H1 (cell line): ENCODE results near the gene CORO1C. TPM values are rescaled to one million over a fixed set of nuclear protein-coding genes. Genes with fewer than 3 reads are reported as not detected.

Experiments used
- CTCF ChIA-PET: fragments of 300-600 bp; sonication (Branson Sonifier 250); formaldehyde crosslinking; loops from one replicate; lab custom pipeline; 2021; ENCODE audit not compliant: partially characterized antibody; lab: Charles Lee
- POLR2A ChIA-PET: fragments of 300-600 bp; sonication (Branson Sonifier 250); formaldehyde crosslinking; loops from one replicate; lab custom pipeline; 2021; ENCODE audit warnings: inconsistent platforms; ENCODE audit not compliant: partially characterized antibody; lab: Charles Lee
- DNase-seq, 2 experiments: peaks; one replicate each; pipeline versions ENCODE4 v3.0.0 to v3.0.0-alpha.2; 2010 to 2022; ENCODE audit warnings: low spot score in 2 of 2, low read depth in 1 of 2, mixed read lengths in 1 of 2
- FAIRE-seq: peaks from 2 replicates; lab custom pipeline; 2011; peaks lifted over from hg19 to GRCh38; lab: Jason Lieb, UNC
- H2AFZ ChIP-seq: 2 replicates; pipeline ENCODE4 v1.8.1; 2012; ENCODE audit warnings: low read length, inconsistent platforms
- H2AK5ac ChIP-seq: 2 replicates; pipeline ENCODE4 v1.6.1; 2013; ENCODE audit warnings: low read depth, low read length
- H2BK120ac ChIP-seq: replicated peaks from 2 replicates; pipeline ENCODE3; 2013; ENCODE audit warnings: low read depth, low read length, inconsistent platforms
- H2BK12ac ChIP-seq: 2 replicates; pipeline ENCODE4 v1.6.1; 2013; ENCODE audit warnings: low read depth, low read length
- H2BK15ac ChIP-seq: 2 replicates; pipeline ENCODE4 v1.6.1; 2013; ENCODE audit warnings: low read length
- H2BK20ac ChIP-seq: 2 replicates; pipeline ENCODE4 v1.6.1; 2013; ENCODE audit warnings: low read length
- H2BK5ac ChIP-seq: 2 replicates; pipeline ENCODE4 v1.6.1; 2013; ENCODE audit warnings: low read depth, low read length
- H3K14ac ChIP-seq: 2 replicates; pipeline ENCODE4 v1.6.1; 2013; ENCODE audit warnings: inconsistent platforms; ENCODE audit not compliant: insufficient read length
- H3K18ac ChIP-seq: 2 replicates; pipeline ENCODE4 v1.6.1; 2013; ENCODE audit warnings: low read length; ENCODE audit errors: extremely low read depth
- H3K23ac ChIP-seq: 2 replicates; pipeline ENCODE4 v1.6.1; 2013; ENCODE audit warnings: inconsistent platforms; ENCODE audit not compliant: insufficient read length
- H3K23me2 ChIP-seq: 2 replicates; pipeline ENCODE4 v1.6.1; 2013; ENCODE audit warnings: low read depth, low read length
- H3K27ac ChIP-seq: 2 replicates; pipeline ENCODE4 v1.6.1; 2011; ENCODE audit warnings: low read depth, low read length, inconsistent platforms
- H3K27me3 ChIP-seq, 4 experiments: replicated peaks in 1 of 4; 1 replicate in 1 of 4; 2 replicates in 3 of 4; pipeline versions ENCODE4 v1.6.1 to v1.8.1; 2011 to 2013; ENCODE audit warnings: low read length in 3 of 4, mild to moderate bottlenecking in 3 of 4, inconsistent platforms in 2 of 4, mixed read lengths in 2 of 4, moderate library complexity in 1 of 4; ENCODE audit not compliant: control insufficient read depth in 3 of 4, insufficient read depth in 3 of 4; ENCODE audit errors: extremely low read depth in 1 of 4
- H3K36me3 ChIP-seq, 4 experiments: 2 replicates each; pipeline versions ENCODE4 v1.6.1 to v1.8.1; 2011 to 2013; ENCODE audit warnings: mild to moderate bottlenecking in 4 of 4, low read length in 3 of 4, moderate library complexity in 2 of 4, control low read depth in 1 of 4, inconsistent platforms in 1 of 4; ENCODE audit not compliant: insufficient read depth in 4 of 4, control insufficient read depth in 2 of 4
- H3K4ac ChIP-seq: replicated peaks from 2 replicates; pipeline ENCODE3; 2013; ENCODE audit warnings: low read length, low read depth, mixed read lengths, inconsistent platforms; ENCODE audit not compliant: insufficient read length
- H3K4me1 ChIP-seq, 4 experiments: replicated peaks in 1 of 4; 1 replicate in 1 of 4; 2 replicates in 3 of 4; pipeline versions ENCODE4 v1.6.1 to v1.8.1; 2011 to 2013; ENCODE audit warnings: low read length in 3 of 4, inconsistent platforms in 2 of 4, mixed read lengths in 1 of 4; ENCODE audit not compliant: insufficient read depth in 4 of 4, control insufficient read depth in 3 of 4
- H3K4me2 ChIP-seq, 2 experiments: 2 replicates each; pipeline versions ENCODE4 v1.6.1 to v1.8.1; 2011 to 2013; ENCODE audit warnings: low read depth in 2 of 2, low read length in 2 of 2, control low read depth in 1 of 2, inconsistent platforms in 1 of 2, mild to moderate bottlenecking in 1 of 2; ENCODE audit not compliant: insufficient read depth in 1 of 2
- H3K4me3 ChIP-seq, 4 experiments: fragments of 200-600, 300-600 bp in 1 of 4; sonication (generic), shearing (Covaris generic), sonication (Bioruptor Twin) in 1 of 4; 2 replicates each; pipeline versions ENCODE4 v1.5.1 to v1.8.1; 2011 to 2016; ENCODE audit warnings: low read length in 4 of 4, low read depth in 3 of 4, control low read depth in 2 of 4, inconsistent platforms in 2 of 4, mild to moderate bottlenecking in 2 of 4, mixed read lengths in 1 of 4, moderate library complexity in 1 of 4; ENCODE audit not compliant: insufficient read depth in 2 of 4; ENCODE audit errors: extremely low read depth in 1 of 4
- H3K56ac ChIP-seq: replicated peaks from 2 replicates; pipeline ENCODE3; 2013; ENCODE audit warnings: low read depth, mild to moderate bottlenecking, mixed read lengths, low read length, inconsistent platforms; ENCODE audit not compliant: insufficient read length
- H3K79me1 ChIP-seq: 2 replicates; pipeline ENCODE4 v1.6.1; 2013; ENCODE audit warnings: low read depth, low read length, control low read depth
- H3K79me2 ChIP-seq, 2 experiments: 2 replicates each; pipeline versions ENCODE4 v1.6.1 to v1.8.1; 2012 to 2013; ENCODE audit warnings: low read length in 2 of 2, mild to moderate bottlenecking in 2 of 2, inconsistent platforms in 1 of 2; ENCODE audit not compliant: insufficient read depth in 2 of 2, control insufficient read depth in 1 of 2
- H3K9ac ChIP-seq, 4 experiments: replicated peaks in 1 of 4; 1 replicate in 1 of 4; 2 replicates in 3 of 4; pipeline versions ENCODE4 v1.6.1 to v1.8.1; 2011 to 2013; ENCODE audit warnings: low read depth in 3 of 4, low read length in 3 of 4, control low read depth in 2 of 4, mild to moderate bottlenecking in 2 of 4, moderate library complexity in 2 of 4, inconsistent platforms in 1 of 4; ENCODE audit errors: extremely low read depth in 1 of 4
- H3K9me3 ChIP-seq, 2 experiments: 2 replicates each; pipeline versions ENCODE4 v1.6.1 to v1.8.1; 2012 to 2013; ENCODE audit warnings: mild to moderate bottlenecking in 2 of 2, moderate library complexity in 2 of 2, control low read depth in 1 of 2, inconsistent platforms in 1 of 2, low read depth in 1 of 2, low read length in 1 of 2, mixed read lengths in 1 of 2; ENCODE audit not compliant: insufficient read depth in 2 of 2
- H4K20me1 ChIP-seq, 2 experiments: replicated peaks in 1 of 2; 2 replicates each; pipeline versions ENCODE3 to v1.8.1; 2011 to 2013; ENCODE audit warnings: inconsistent platforms in 2 of 2, low read length in 2 of 2, mild to moderate bottlenecking in 1 of 2; ENCODE audit not compliant: insufficient read depth in 2 of 2, control insufficient read depth in 1 of 2
- H4K5ac ChIP-seq: 2 replicates; pipeline ENCODE4 v1.6.1; 2013; ENCODE audit warnings: low read length, low read depth, mixed read lengths, inconsistent platforms; ENCODE audit not compliant: insufficient read length
- H4K8ac ChIP-seq: 2 replicates; pipeline ENCODE4 v1.8.0; 2013; ENCODE audit warnings: mild to moderate bottlenecking, moderate library complexity, low read length, inconsistent platforms; ENCODE audit not compliant: insufficient read depth; ENCODE audit errors: extremely low read depth
- H4K91ac ChIP-seq: replicated peaks from 2 replicates; pipeline ENCODE3; 2013; ENCODE audit warnings: low read length, mixed read lengths, inconsistent platforms; ENCODE audit not compliant: insufficient read length
- CHD2 ChIP-seq: IDR thresholded peaks from 2 replicates; pipeline ENCODE4 v1.6.1; 2012; ENCODE audit warnings: low read length, improper control_type of control experiment
- JUN ChIP-seq: IDR thresholded peaks from 2 replicates; pipeline ENCODE4 v1.6.1; 2011; ENCODE audit warnings: low read depth, mild to moderate bottlenecking, improper control_type of control experiment, low read length
- NRF1 ChIP-seq: IDR thresholded peaks from 2 replicates; pipeline ENCODE4 v1.6.1; 2011; ENCODE audit warnings: mild to moderate bottlenecking, low read depth, low read length, improper control_type of control experiment
- TCF12 ChIP-seq: IDR thresholded peaks from 2 replicates; pipeline ENCODE4 v1.6.1; 2011; ENCODE audit warnings: low read depth, mild to moderate bottlenecking, low read length
- WGBS, 2 experiments: shearing (Covaris generic) in 1 of 2; methylation state at CpG; one replicate each; pipeline versions ENCODE4 v1.1.6 to v1.1.7; 2013 to 2015; ENCODE audit warnings: low lambda C conversion rate in 2 of 2, mixed read lengths in 2 of 2, inconsistent platforms in 1 of 2, low coverage in 1 of 2, missing lambda C conversion rate in 1 of 2; ENCODE audit not compliant: insufficient replicate concordance in 2 of 2, insufficient coverage in 1 of 2, insufficient read length in 1 of 2; ENCODE audit errors: extremely low coverage in 1 of 2, missing lambda C conversion rate in 1 of 2; 5-methylcytosine and 5-hydroxymethylcytosine counted together
- long read RNA-seq, 2 experiments: library from RNA in 1 of 2; library from capped mRNA in 1 of 2; stranded (forward); transcript quantifications; one replicate each; pipeline ENCODE4 v2.0.0, GENCODE V29; 2021; ENCODE audit warnings: inconsistent platforms in 1 of 2
- polyA minus RNA-seq, 3 experiments: library from RNA; depleted of rRNA, polyadenylated mRNA; stranded (reverse); fragments of >200 nt; gene quantifications; 1 replicate in 2 of 3; 2 replicates in 1 of 3; pipeline ENCODE4 v1.2.3, GENCODE V29; 2011
- polyA plus RNA-seq, 7 experiments: library from polyadenylated mRNA; depleted of rRNA in 3 of 7; stranded (reverse) in 5 of 7; unstranded in 2 of 7; fragments of >200 nt in 5 of 7; fragments of 200-250 nt in 2 of 7; gene quantifications; 1 replicate in 5 of 7; 2 replicates in 1 of 7; 4 replicates in 1 of 7; pipeline versions ENCODE4 v1.2.1 to v1.2.3, GENCODE V29; 2011 to 2013; ENCODE audit warnings: missing spikeins in 2 of 7, mixed read lengths in 2 of 7
- total RNA-seq: library from RNA; stranded (reverse); fragmentation: NEBNext Ultra II Directional; extraction: Animal tissue kit (Norgen Biotek cat#: 25700); gene quantifications from 2 replicates; pipeline ENCODE4 v1.2.1, GENCODE V29; 2021
- TF ChIP-seq, protein P1 (sequence below), 3 experiments: IDR thresholded peaks; 1 replicate in 2 of 3; 2 replicates in 1 of 3; pipeline versions ENCODE4 v1.5.1 to v1.6.1; 2011; ENCODE audit warnings: low read length in 3 of 3, mild to moderate bottlenecking in 3 of 3, inconsistent platforms in 2 of 3, low read depth in 1 of 3, moderate library complexity in 1 of 3; ENCODE audit not compliant: insufficient read depth in 1 of 3; ENCODE audit errors: control extremely low read depth in 1 of 3

CORO1C gene
- total RNA-seq (120 and 130 TPM in 2 replicates), polyA plus RNA-seq (2011; rRNA removed) (71.7 and 72.7 TPM in 2 replicates), polyA minus RNA-seq (2011; rRNA and poly(A)+ RNA removed) (378 and 431 TPM in 2 replicates)
- polyA plus RNA-seq (2011; cell fraction: cytosol; rRNA removed) = 77.4 TPM
- 64.4 TPM for polyA plus RNA-seq (2011; cell fraction: nucleus; rRNA removed)
- 74.9 to 102 TPM (median 86.3 TPM) in 4 replicates for polyA plus RNA-seq (2012, experiment 1 of 2)
- 7.2 TPM for polyA plus RNA-seq (2012, experiment 2 of 2)
- polyA plus RNA-seq (2013, experiment 1 of 2) = 67.3 TPM
- polyA plus RNA-seq (2013, experiment 2 of 2) = 69.1 TPM
- polyA minus RNA-seq (2011; cell fraction: cytosol; rRNA and poly(A)+ RNA removed) = 104 TPM
- polyA minus RNA-seq (2011; cell fraction: nucleus; rRNA and poly(A)+ RNA removed) = 107 TPM
- long read RNA-seq, experiment 1, transcript CORO1C-201 (11 exons, 3,892 nt) = major isoform, 8 of 48 reads
- long read RNA-seq, experiment 1, partial matches to known transcripts = 11 of 48 reads
- long read RNA-seq, experiment 1, other reads (novel, unspliced or antisense) = 29 of 48 reads
- long read RNA-seq, experiment 2, partial matches to known transcripts = 12 of 21 reads
- long read RNA-seq, experiment 2, other reads (novel, unspliced or antisense) = 7 of 21 reads

DNA sequence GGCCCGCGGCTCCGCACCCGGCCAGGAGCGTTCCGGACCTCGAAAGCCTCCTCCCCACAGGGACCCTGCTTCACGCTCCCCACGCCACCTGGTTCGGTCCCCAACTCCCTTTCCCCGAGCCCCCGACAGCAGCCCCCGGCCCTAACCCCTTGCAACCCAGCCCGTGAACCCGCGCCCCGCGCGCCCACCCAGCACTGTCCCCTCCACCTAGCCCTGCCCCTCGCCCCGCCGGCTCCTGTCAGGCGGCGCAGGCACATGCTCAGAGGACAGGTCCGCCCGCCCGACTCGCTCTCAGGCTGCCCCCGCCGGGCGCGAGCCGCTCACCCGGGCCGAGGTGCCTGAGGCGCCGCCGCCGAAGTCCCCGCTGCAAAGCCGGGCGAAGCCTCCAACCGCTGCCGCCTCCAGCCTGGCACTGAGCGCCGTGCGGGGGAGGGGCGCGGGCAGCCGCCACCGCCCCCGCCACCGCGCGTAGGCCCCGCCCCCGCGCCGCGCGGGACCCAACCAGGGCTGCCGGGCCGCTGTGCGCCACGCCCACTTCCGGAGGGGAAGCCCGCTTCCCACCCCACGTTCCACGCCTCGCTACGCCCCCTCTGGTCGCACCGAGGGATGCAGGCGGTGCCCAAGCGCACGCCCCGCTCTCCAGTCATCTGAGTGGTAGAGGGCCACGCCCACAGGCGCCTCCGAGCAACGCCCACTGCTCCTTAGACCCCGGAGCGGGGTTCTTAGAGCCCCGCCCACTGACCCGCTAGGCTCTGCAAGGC is at the start of gene CORO1C:
CORO1C (minus strand) TSS at position 414 of the 761 bp plus-strand sequence. CDS start 30,200 bp downstream, outside the sequence.
- H3K18ac ChIP-seq = peak within 1 kb of the TSS; percentile 93
- H3K9ac ChIP-seq = peak within 1 kb of the TSS; percentile 65 to 88 (median 82)
- peaks cover 5% of the 10 kb centered on the region for H3K23me2 ChIP-seq
- 0 out of 2 replicates have a peak within 1 kb of the TSS, but pooled peaks have one; percentile 80 for H2BK20ac ChIP-seq
- H3K36me3 ChIP-seq = no peaks in the 10 kb centered on the region
- no peak within 1 kb of the TSS; the same call in 1 of the 2 replicates for H2BK15ac ChIP-seq
- H3K14ac ChIP-seq = no peak within 1 kb of the TSS
- H3K4ac ChIP-seq = peak within 1 kb of the TSS; percentile 89
- H3K79me1 ChIP-seq = no peaks in the 10 kb centered on the region
- ChIA-PET CTCF (interaction anchor here (0.9 to 4.3 kb wide), 9 partner anchors 12 to 67 kb away, joined by 3 to 29 read pairs (median 4); no protein-coding TSS in a partner anchor), POLR2A (interaction anchor here (0.7 to 1.8 kb wide), 11 partner anchors 9 to 169 kb away, joined by 3 to 6 read pairs (median 3); partner anchors contain the start of genes ISCU and TMEM119)
- peaks cover 2 to 10% of the 10 kb centered on the region in 2 experiments for H4K20me1 ChIP-seq
- H3K27ac ChIP-seq = peak within 1 kb of the TSS; percentile 76; the same call in 1 of the 2 replicates
- no peak for FAIRE-seq
- peaks cover 0 to 6% (median 3%) of the 10 kb centered on the region in 4 experiments; a peak in 3 of 7 replicates for H3K4me1 ChIP-seq
- WGBS, 2 experiments = 1% methylated on average over 24 of the region's 85 CpGs; no CpG with 5 or more reads in 1 of the 2 experiments
- no peak within 1 kb of the TSS for H2AK5ac ChIP-seq
- H2BK5ac ChIP-seq = peak within 1 kb of the TSS; percentile 74
- peak within 1 kb of the TSS; percentile 77 to 92 (median 84) for H3K4me3 ChIP-seq
- no peak within 1 kb of the TSS for H3K23ac ChIP-seq
- peak within 1 kb of the TSS; percentile 82 for H3K56ac ChIP-seq
- peak within 1 kb of the TSS; percentile 18 for H2BK12ac ChIP-seq
- H4K91ac ChIP-seq = peak within 1 kb of the TSS; percentile 75
- peaks cover 3 to 41% of the 10 kb centered on the region in 2 experiments; a peak in 3 of 4 replicates for H3K79me2 ChIP-seq
- peak within 1 kb of the TSS; percentile 88 for H4K5ac ChIP-seq
- H3K4me2 ChIP-seq = peak within 1 kb of the TSS; percentile 89 to 95
- peak within 1 kb of the TSS; percentile 64; the same call in 1 of the 2 replicates for H2AFZ ChIP-seq
- H2BK120ac ChIP-seq = peak within 1 kb of the TSS; percentile 92
- no peaks in the 10 kb centered on the region for H3K9me3 ChIP-seq
- H3K27me3 ChIP-seq = no peaks in the 10 kb centered on the region
- DNase-seq = peak; percentile 89 to 100
- H4K8ac ChIP-seq = peak within 1 kb of the TSS; percentile 86; the same call in 1 of the 2 replicates
- TF ChIP-seq NRF1 (no peak), JUN (no peak), CHD2 (no peak), TCF12 (no peak)
- TF ChIP-seq, protein P1, sequence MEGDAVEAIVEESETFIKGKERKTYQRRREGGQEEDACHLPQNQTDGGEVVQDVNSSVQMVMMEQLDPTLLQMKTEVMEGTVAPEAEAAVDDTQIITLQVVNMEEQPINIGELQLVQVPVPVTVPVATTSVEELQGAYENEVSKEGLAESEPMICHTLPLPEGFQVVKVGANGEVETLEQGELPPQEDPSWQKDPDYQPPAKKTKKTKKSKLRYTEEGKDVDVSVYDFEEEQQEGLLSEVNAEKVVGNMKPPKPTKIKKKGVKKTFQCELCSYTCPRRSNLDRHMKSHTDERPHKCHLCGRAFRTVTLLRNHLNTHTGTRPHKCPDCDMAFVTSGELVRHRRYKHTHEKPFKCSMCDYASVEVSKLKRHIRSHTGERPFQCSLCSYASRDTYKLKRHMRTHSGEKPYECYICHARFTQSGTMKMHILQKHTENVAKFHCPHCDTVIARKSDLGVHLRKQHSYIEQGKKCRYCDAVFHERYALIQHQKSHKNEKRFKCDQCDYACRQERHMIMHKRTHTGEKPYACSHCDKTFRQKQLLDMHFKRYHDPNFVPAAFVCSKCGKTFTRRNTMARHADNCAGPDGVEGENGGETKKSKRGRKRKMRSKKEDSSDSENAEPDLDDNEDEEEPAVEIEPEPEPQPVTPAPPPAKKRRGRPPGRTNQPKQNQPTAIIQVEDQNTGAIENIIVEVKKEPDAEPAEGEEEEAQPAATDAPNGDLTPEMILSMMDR (IDR thresholded peaks at IDR 0.05; ENCODE audit: control extremely low read depth in 1 of 3, insufficient read depth in 1 of 3, low read depth in 1 of 3, low read length in 3 of 3) = peak; percentile 62 to 92 (median 90)
